ENCODE results near the gene OGA.

Gene OGA

DNA sequence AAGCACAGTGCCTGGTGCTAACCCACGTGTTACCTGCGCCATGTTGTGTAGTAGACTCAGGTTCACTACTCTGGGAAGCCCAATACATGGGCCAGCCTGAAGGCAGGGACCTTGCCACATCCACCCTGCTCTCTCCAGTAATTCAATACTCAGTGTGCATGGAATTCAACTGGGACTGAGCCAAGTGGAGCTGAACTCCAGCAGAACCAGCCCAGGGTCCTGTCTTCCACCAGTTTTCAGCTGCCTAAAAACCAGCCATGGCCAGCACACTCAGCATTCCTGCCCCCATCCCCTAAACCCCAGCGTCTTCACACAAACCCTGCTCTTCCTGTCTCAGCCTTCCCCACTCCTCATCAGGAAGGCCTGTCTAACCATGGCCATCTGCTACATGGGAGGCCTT lies 57.7 kb downstream of the OGA start:
- Mint-ChIP-seq H3K4me3 (no peak overlapping the region), H3K9me3 (no peaks in the 10 kb centered on the region), H3K4me1 (ENCODE audit: low read depth) (no peaks in the 10 kb centered on the region), H3K27me3 (peaks cover 33% of the 10 kb centered on the region), H3K36me3 (ENCODE audit: low read depth) (no peaks in the 10 kb centered on the region), H3K27ac (no peak overlapping the region)
- intact Hi-C loops (cut with micrococcal nuclease), result no loop called here

DNA sequence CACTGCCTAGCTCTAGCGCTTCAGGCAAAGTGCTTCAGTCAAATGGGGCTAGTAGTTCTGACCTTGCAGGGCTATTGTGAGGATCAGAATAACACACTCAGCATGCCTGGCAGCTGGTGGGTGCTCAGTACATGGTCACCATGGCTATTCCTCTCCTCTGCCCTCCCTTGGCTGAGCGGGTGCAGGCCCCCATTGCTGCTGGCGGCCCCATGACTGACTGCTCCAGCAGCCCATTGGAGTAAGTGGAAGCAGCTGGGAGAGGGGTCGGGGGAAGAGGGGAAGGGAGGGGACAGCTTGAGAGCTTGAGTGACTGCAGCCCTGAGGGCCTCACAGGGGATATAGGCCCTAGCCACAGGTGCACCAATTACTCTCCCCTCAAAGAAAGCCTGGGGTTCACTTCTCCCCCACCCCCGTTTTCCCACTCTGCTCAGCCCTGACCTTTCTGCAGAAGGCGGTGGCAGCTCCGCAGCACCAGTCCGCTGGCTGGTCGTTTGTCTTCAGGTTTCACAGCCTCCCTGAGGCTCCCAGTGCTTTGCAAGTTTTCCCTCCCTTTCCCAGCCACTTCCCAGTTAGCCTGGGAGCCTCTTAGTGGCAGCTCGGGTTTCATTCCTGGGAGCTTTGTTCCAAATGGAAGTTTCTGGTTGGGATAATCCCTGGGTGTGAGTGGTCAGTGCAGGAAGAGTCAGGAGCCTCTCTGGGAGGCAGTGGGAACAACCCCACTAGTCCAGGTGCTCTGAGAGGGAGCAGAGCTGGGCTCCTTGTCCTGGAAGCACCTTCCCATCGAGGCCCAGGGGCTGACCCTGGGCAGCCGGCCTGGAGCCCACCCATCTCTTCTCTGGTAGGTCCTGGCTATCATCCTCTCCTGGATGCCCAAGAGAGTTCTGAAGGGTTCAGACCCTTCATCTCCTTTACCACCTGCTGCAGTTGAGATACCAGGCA lies 58.7 kb downstream of the OGA start:
- peaks cover 32% of the 10 kb centered on the region for H3K27me3 Mint-ChIP-seq
- no peak overlapping the region for H3K27ac Mint-ChIP-seq
- no peaks in the 10 kb centered on the region for H3K4me1 Mint-ChIP-seq (ENCODE audit: low read depth)
- H3K4me3 Mint-ChIP-seq, result no peak overlapping the region
- H3K9me3 Mint-ChIP-seq, result no peaks in the 10 kb centered on the region
- intact Hi-C loops (cut with micrococcal nuclease), result no loop called here
- no peaks in the 10 kb centered on the region for H3K36me3 Mint-ChIP-seq (ENCODE audit: low read depth)

DNA sequence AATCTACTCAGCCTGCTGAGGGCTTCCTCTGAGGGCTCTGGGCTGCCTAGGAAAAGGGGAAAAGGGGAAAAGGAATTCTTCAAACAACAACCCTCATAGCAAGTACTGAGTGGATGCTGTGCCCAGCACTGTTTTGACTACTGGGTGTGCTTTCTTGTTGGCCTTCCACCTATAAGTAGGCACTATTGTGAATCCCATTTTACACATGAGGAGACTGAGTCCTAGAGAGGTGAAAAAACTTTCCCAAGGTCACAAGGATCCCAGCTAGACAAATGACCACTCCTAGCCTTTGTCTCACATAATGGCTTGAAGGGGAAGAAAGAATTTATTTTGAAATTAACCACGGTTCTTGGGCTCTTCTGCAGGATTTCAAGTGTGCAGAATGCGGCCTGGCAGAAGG lies 59.4 kb downstream of the OGA start:
- H3K4me3 Mint-ChIP-seq, result no peak overlapping the region
- intact Hi-C loops (cut with micrococcal nuclease), result no loop called here
- H3K36me3 Mint-ChIP-seq (ENCODE audit: low read depth), result no peaks in the 10 kb centered on the region
- no peak overlapping the region for H3K27ac Mint-ChIP-seq
- H3K27me3 Mint-ChIP-seq, result peaks cover 32% of the 10 kb centered on the region
- no peaks in the 10 kb centered on the region for H3K4me1 Mint-ChIP-seq (ENCODE audit: low read depth)
- no peaks in the 10 kb centered on the region for H3K9me3 Mint-ChIP-seq

DNA sequence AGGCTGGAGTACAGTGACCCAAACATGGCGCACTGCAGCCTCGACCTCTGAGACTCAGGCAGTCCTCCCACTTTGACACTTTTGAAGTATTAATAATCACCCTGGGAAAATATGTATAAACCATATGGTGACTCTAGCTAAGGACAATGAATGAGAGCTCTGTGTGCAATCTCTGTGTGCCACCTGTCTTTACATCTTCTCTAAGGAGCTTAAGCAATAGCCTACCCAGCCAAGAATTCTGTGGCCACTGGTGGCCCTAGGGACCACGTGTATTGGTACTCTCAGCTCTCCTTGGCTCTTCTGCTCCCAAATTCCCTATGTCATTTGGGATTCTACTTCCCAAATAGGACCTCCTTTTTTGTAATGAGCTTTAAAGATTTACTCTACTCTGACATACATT lies 66.0 kb downstream of the OGA start:
- Mint-ChIP-seq H3K4me1 (ENCODE audit: low read depth) (no peaks in the 10 kb centered on the region), H3K4me3 (no peak overlapping the region), H3K9me3 (no peaks in the 10 kb centered on the region), H3K36me3 (ENCODE audit: low read depth) (no peaks in the 10 kb centered on the region), H3K27me3 (peaks cover 35% of the 10 kb centered on the region), H3K27ac (no peak overlapping the region)
- intact Hi-C loops (cut with micrococcal nuclease), result no loop called here

DNA sequence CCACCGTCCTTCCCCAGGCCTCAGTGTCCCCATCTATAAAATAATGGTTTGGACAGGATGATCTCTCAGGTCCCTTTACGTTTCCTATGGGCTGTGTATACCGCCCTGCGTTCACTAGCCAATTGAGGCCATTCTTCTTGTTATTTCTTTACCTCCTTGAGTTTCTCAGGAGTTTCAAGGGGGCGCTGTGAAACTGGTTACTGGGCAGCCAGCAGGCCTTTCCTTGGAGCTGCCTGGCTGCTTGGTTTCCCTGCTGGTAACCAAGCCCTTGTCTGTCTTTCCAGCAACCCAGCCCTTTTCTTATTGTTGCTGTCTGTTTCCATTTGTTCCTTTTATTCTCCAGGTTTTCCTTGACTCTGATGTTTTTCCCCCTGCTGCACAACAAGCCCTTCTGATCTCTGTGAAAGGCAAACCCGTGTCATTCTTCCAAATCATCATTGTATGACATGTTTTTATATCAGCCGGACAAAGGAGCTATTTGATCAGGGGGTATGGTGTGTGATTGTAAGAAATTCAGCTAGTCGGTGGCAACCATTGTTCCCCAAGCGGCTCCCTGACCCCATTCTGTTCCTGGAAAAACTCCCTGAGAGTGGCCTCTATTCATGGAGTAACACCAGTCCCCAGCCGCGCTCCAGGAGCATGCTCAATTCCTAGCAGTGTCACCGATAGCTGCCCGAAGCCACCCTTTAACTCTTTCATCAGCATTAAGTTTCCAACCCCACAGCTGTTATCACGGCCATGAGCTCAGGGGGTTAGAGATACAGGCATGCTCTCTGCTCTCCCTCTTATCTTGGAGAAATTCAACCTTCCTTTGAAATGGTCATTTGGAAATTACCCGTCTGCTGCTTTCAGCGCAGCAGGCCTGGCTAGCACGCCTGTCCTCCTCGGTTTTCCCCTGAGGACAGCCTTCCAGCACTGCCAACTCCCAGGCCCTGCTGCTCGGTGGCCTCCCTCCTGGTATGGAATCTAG lies 68.9 kb downstream of the OGA start:
- H3K27ac Mint-ChIP-seq, result no peak overlapping the region
- H3K36me3 Mint-ChIP-seq (ENCODE audit: low read depth), result no peaks in the 10 kb centered on the region
- intact Hi-C loops (cut with micrococcal nuclease), result no loop called here
- no peaks in the 10 kb centered on the region for H3K4me1 Mint-ChIP-seq (ENCODE audit: low read depth)
- no peak overlapping the region for H3K4me3 Mint-ChIP-seq
- H3K27me3 Mint-ChIP-seq, result peaks cover 25% of the 10 kb centered on the region
- no peaks in the 10 kb centered on the region for H3K9me3 Mint-ChIP-seq

DNA sequence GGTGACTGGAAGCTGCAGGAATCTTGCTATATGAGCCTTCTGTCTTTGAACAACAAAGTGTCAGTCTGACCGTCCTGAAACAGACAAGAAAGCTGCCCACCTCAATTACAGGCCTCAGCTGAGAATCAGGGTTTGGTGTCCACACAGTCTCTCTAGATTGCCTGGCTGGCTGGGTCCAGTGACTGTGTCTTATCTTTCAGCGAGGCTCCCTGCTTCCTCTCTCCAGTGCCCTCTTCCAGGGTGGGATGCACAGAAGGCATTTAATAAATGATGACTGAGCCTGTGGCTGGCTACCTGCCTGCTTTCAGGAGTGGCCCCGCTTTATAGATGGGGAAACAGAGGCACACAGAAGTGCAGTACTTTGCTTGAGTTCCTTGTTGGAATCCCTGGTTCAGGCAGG lies 69.7 kb downstream of the OGA start:
- no peaks in the 10 kb centered on the region for H3K36me3 Mint-ChIP-seq (ENCODE audit: low read depth)
- no peak overlapping the region for H3K4me3 Mint-ChIP-seq
- no peaks in the 10 kb centered on the region for H3K9me3 Mint-ChIP-seq
- intact Hi-C loops (cut with micrococcal nuclease), result no loop called here
- peaks cover 24% of the 10 kb centered on the region for H3K27me3 Mint-ChIP-seq
- H3K4me1 Mint-ChIP-seq (ENCODE audit: low read depth), result no peaks in the 10 kb centered on the region
- H3K27ac Mint-ChIP-seq, result no peak overlapping the region

DNA sequence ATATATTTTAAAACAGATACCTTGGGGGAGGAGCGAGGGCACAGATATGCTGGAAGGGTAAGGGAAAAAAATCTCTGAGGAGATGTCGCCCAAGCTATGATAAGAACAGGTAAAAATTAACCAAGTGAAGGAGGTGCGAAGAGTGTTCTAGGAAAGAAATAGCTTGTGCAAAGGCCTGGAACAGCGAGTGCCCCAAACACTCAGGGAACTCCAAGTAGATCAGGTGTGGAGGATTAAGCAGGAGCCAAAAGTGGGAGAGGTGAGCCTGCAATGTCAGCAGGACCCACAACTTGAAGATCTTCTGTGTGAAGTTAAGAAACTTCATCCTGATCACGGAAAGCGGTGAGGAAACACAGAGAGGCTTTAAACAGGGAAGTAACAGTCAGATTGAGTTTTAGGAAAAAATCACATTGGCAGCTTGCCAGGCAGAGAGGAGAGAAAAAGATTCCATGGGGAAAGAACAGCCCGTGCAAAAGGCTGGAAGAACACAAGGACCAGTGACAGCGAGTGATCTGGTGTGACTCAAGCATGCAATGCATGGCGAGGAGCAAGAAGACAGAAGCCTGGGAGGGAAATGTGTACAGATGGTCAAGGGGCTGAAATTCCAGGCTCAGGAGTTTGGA lies 73.1 kb downstream of the OGA start:
- no peak overlapping the region for H3K27ac Mint-ChIP-seq
- no peaks in the 10 kb centered on the region for H3K4me1 Mint-ChIP-seq (ENCODE audit: low read depth)
- no peaks in the 10 kb centered on the region for H3K36me3 Mint-ChIP-seq (ENCODE audit: low read depth)
- intact Hi-C loops (cut with micrococcal nuclease), result no loop called here
- H3K9me3 Mint-ChIP-seq, result no peaks in the 10 kb centered on the region
- no peak overlapping the region for H3K4me3 Mint-ChIP-seq
- H3K27me3 Mint-ChIP-seq, result peaks cover 30% of the 10 kb centered on the region

DNA sequence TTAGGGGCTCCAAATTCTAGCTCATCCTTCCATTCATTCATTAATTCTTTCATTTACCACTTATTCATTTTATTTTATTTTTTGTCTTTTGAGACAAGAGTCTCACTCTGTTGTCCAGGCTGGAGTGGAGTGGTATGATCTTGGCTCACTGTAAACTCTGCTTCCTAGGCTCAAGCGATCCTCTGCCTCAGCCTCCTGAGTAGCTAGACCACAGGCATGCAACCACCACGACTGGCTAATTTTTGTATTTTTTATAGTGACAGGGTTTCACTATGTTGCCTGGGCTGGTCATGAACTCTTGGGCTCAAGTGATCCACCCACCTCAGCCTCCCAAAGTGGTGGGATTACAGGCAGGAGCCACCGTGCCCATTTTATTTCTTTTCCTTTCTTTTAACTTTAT lies 74.0 kb downstream of the OGA start:
- Mint-ChIP-seq H3K4me1 (ENCODE audit: low read depth) (no peaks in the 10 kb centered on the region), H3K9me3 (no peaks in the 10 kb centered on the region), H3K4me3 (no peak overlapping the region), H3K27me3 (peaks cover 32% of the 10 kb centered on the region), H3K27ac (no peak overlapping the region), H3K36me3 (ENCODE audit: low read depth) (no peaks in the 10 kb centered on the region)
- intact Hi-C loops (cut with micrococcal nuclease), result no loop called here

DNA sequence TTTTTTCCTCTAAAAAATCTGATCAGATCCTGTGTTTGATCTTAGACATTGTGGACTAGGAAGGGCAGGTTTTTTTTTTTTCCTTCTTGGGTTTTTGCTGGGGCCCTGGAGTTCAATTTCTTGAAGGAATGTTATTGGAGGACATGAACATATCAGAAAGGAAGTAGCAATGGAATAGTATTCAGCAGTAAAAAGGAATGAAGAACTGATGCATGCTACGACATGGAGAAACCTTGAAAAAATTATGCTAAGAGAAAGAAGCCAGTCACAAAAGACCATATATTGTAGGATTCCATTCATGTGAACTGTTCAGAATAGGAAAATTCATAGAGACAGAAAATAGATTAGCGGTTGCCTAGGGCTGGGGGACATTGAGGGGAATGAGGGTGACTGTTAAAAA lies 76.3 kb downstream of the OGA start:
- Mint-ChIP-seq H3K27ac (no peak overlapping the region), H3K4me3 (no peak overlapping the region), H3K4me1 (ENCODE audit: low read depth) (no peaks in the 10 kb centered on the region), H3K36me3 (ENCODE audit: low read depth) (no peaks in the 10 kb centered on the region), H3K27me3 (peaks cover 30% of the 10 kb centered on the region), H3K9me3 (no peaks in the 10 kb centered on the region)
- intact Hi-C loops (cut with micrococcal nuclease), result no loop called here

DNA sequence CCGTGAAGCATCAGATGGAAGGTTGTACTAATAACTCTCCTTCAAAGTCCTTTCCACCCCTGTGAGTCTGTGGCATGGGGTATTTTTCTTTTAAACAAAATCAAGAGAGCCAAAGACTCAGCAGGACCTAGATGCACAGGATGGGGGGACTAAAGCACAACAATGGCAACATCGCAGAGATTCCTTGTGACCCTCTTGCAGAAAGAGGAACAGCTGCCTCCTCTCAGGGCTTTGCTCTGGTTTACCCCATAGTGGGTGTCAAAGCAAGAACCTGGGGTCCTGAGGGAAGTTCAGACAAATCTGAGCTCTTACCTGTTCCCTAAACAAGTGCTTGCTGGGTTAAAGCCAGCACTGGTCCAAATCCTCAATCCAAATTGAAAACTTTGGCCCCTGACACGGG lies 81.6 kb downstream of the OGA start:
- H3K27ac Mint-ChIP-seq, result no peak overlapping the region
- peaks cover 32% of the 10 kb centered on the region for H3K27me3 Mint-ChIP-seq
- no peak overlapping the region for H3K4me3 Mint-ChIP-seq
- intact Hi-C loops (cut with micrococcal nuclease), result no loop called here
- H3K9me3 Mint-ChIP-seq, result no peaks in the 10 kb centered on the region
- no peaks in the 10 kb centered on the region for H3K4me1 Mint-ChIP-seq (ENCODE audit: low read depth)
- no peaks in the 10 kb centered on the region for H3K36me3 Mint-ChIP-seq (ENCODE audit: low read depth)
